Pancreas (tissue), 10 donors: Measurements from ENCODE around the gene SIRPG. TPM values are rescaled to one million over a fixed set of nuclear protein-coding genes. Genes with fewer than 3 reads are reported as not detected.

ENCODE experiments used
- ATAC-seq, 4 donors: fragments of 200-7000 bp; cut with Tn5 transposase; one replicate each; pipeline versions ENCODE4 v1.8.0 to v1.9.1; 2020; ENCODE audit warnings: mild to moderate bottlenecking in 4 of 4, moderate library complexity in 4 of 4
- DNase-seq, 6 donors: peaks; one replicate each; pipeline ENCODE4 v3.0.0-alpha.2; 2020
- FAIRE-seq: peaks from 2 replicates; lab custom pipeline; 2012; peaks lifted over from hg19 to GRCh38; lab: Jason Lieb, UNC
- H3K27ac ChIP-seq, 4 donors: fragments of 200-600 bp; sonication (generic); 1 replicate in 3 of 4; 2 replicates in 1 of 4; pipeline versions ENCODE4 v1.5.0 to v1.8.0; 2020
- H3K27me3 ChIP-seq, 4 donors: fragments of 200-600 bp; one replicate each; pipeline ENCODE4 v1.8.0; 2021
- H3K36me3 ChIP-seq, 3 donors: fragments of 200-600 bp; sonication (generic) in 1 of 3; one replicate each; pipeline versions ENCODE4 v1.5.0 to v1.8.0; 2020 to 2021
- H3K4me1 ChIP-seq, 3 donors: fragments of 200-600 bp; one replicate each; pipeline ENCODE4 v1.8.0; 2021
- H3K4me3 ChIP-seq, 4 donors: fragments of 200-600 bp; sonication (generic) in 2 of 4; one replicate each; pipeline versions ENCODE4 v1.5.0 to v1.8.0; 2020 to 2021
- H3K9me3 ChIP-seq, 4 donors: fragments of 200-600 bp; one replicate each; pipeline ENCODE4 v1.8.0; 2021
- WGBS, 2 donors: extraction: QIAGEN DNeasy Blood & Tissue Kit; methylation state at CpG; one replicate each; pipeline ENCODE4 v1.1.7; 2013; 5-methylcytosine and 5-hydroxymethylcytosine counted together
- intact Hi-C, 3 donors: fragments of 100-400 bp; cut with DNase I; formaldehyde crosslinking; loops; one replicate each; pipeline versions ENCODE4 v1.11.1 to v1.14.2; 2022
- polyA plus RNA-seq, 2 donors: library from polyadenylated mRNA; stranded (reverse); fragments of 200-250 nt; gene quantifications; one replicate each; pipeline ENCODE4 v1.2.3, GENCODE V29; 2013
- total RNA-seq, 6 donors: library from RNA; stranded (reverse); fragmentation: NEBNext Ultra II Directional in 4 of 6; extraction: Animal tissue kit (Norgen Biotek cat#: 25700) in 4 of 6; gene quantifications; one replicate each; pipeline versions ENCODE4 v1.2.1 to v1.2.4, GENCODE V29; 2021 to 2023
- TF ChIP-seq, protein P1 (sequence below), 4 donors: fragments of 200-600 bp; sonication (generic) in 3 of 4; IDR thresholded peaks; one replicate each; pipeline versions ENCODE4 v1.5.0 to v1.8.0; 2021; ENCODE audit warnings: antibody characterized with exemption in 4 of 4
- donor health status: healthy with polysubstance abuse.
- donor health status: DM: no; HTN: no; CAD: no; lungs with moderate emphysema.
- donor health status: DM: no; HTN: no; CAD: no.
- donor health status: control.
- donor health status: control.
- donor health status: Bipolar disorder and iron deficiency.
- donor health status: DM: yes; HTN: yes; CAD: no.
- donor health status: DM: no; HTN: no; CAD: no.
- donor health status: DM: no; HTN: no; CAD: no.
- donor health status: DM: yes; HTN: yes; CAD: no.

Gene SIRPG
- total and polyA plus RNA-seq, 8 donors: 0.12 to 0.28 (median 0.21) TPM; not detected in 3

GRCh38 chr20:1600736-1601135 lies 56.8 kb downstream of the SIRPG start:
- TF ChIP-seq, protein P1, sequence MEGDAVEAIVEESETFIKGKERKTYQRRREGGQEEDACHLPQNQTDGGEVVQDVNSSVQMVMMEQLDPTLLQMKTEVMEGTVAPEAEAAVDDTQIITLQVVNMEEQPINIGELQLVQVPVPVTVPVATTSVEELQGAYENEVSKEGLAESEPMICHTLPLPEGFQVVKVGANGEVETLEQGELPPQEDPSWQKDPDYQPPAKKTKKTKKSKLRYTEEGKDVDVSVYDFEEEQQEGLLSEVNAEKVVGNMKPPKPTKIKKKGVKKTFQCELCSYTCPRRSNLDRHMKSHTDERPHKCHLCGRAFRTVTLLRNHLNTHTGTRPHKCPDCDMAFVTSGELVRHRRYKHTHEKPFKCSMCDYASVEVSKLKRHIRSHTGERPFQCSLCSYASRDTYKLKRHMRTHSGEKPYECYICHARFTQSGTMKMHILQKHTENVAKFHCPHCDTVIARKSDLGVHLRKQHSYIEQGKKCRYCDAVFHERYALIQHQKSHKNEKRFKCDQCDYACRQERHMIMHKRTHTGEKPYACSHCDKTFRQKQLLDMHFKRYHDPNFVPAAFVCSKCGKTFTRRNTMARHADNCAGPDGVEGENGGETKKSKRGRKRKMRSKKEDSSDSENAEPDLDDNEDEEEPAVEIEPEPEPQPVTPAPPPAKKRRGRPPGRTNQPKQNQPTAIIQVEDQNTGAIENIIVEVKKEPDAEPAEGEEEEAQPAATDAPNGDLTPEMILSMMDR (IDR thresholded peaks at IDR 0.05): no peak
- FAIRE-seq: no peak
- no peak for DNase-seq
- no peaks in the 10 kb centered on the region for H3K27me3 ChIP-seq
- no peaks in the 10 kb centered on the region for H3K4me1 ChIP-seq
- 43% methylated on average over 5 of the region's 5 CpGs; no CpG with 5 or more reads in 1 of the 2 donors for WGBS, 2 donors
- no peaks in the 10 kb centered on the region for H3K36me3 ChIP-seq
- intact Hi-C loops: no loop called here
- H3K27ac ChIP-seq: no peak overlapping the region
- no peak overlapping the region for H3K4me3 ChIP-seq
- ATAC-seq: no peak
- H3K9me3 ChIP-seq: no peaks in the 10 kb centered on the region

DNA sequence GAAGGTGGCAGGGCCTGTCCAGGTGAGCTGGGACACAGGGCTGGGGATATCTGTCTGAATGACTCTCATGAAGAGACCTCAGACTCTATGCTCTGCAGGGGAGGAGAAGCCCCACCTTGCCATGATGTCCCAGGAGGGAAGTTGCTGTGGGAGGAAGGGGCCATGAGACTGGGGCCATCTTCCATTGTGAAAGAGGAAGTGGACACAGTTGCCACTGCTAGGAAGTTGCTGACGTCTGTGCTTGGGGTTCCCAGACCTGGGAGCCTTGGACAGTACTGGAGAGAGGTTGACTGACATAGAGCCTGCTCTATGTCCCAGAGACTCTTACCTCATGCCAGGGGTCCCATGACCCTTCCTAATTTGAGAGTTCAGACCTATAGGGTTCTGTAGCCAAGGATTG lies 62.2 kb downstream of the SIRPG start:
- no peak for FAIRE-seq
- Histone ChIP-seq H3K36me3 (no peaks in the 10 kb centered on the region), H3K27ac (no peak overlapping the region), H3K9me3 (no peaks in the 10 kb centered on the region), H3K27me3 (no peaks in the 10 kb centered on the region), H3K4me3 (no peak overlapping the region), H3K4me1 (no peaks in the 10 kb centered on the region)
- WGBS, 2 donors: 33% methylated on average over 1 of the region's 1 CpG; no CpG with 5 or more reads in 1 of the 2 donors
- intact Hi-C loops: no loop called here
- no peak for DNase-seq
- no peak for ATAC-seq
- TF ChIP-seq, protein P1 (IDR thresholded peaks at IDR 0.05): no peak

DNA sequence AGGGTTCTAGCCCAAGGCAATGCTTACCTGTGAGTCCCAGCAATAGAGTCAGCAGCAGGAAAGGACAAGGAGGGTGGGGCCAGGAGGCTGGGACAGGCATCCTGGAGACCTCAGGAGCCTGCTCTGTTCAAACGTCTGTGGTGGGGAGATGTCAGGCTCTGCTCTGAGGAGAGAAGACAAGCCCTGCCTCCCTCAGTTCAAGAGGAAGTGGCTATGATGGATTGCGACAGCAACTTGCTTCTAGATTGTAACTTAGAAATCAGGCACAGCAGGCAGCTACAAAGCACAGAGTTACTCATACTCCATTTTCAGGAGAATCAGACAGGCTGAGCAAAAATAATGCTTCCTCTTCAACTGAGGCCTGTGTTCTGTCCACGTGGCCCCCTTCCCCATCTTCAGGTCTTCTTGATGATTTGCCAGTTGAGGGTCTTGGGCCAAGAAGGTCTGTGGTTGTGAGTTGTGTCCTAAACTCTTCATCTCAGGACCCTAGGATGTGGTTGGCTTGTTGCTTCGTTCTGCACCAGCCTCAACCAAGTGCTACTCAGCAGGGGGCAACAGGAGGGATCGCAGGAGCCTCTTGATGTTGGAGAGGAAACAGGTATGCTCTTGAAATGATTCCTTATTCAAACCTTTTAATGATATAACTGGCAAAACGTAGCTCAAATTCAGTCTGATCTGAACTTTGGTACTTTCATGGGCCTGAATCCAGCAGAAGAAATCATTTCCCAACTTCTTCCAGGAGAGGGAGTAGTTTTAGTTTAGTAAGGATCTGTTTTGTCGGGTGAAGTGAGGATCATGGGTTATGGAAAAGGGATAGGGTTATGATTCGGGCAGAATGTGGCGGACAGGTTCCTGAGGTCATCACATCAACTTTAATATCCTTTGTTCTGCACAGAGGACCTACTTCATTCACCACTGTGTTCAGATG lies 68.8 kb downstream of the SIRPG start:
- TF ChIP-seq, protein P1 (IDR thresholded peaks at IDR 0.05): no peak
- no peak for ATAC-seq
- Histone ChIP-seq H3K27ac (no peak overlapping the region), H3K4me3 (no peak overlapping the region), H3K9me3 (no peaks in the 10 kb centered on the region), H3K27me3 (no peaks in the 10 kb centered on the region), H3K4me1 (no peaks in the 10 kb centered on the region), H3K36me3 (no peaks in the 10 kb centered on the region)
- no peak for FAIRE-seq
- WGBS, 2 donors: 35% methylated on average over 9 of the region's 9 CpGs; no CpG with 5 or more reads in 1 of the 2 donors
- intact Hi-C loops: no loop called here
- no peak for DNase-seq

DNA sequence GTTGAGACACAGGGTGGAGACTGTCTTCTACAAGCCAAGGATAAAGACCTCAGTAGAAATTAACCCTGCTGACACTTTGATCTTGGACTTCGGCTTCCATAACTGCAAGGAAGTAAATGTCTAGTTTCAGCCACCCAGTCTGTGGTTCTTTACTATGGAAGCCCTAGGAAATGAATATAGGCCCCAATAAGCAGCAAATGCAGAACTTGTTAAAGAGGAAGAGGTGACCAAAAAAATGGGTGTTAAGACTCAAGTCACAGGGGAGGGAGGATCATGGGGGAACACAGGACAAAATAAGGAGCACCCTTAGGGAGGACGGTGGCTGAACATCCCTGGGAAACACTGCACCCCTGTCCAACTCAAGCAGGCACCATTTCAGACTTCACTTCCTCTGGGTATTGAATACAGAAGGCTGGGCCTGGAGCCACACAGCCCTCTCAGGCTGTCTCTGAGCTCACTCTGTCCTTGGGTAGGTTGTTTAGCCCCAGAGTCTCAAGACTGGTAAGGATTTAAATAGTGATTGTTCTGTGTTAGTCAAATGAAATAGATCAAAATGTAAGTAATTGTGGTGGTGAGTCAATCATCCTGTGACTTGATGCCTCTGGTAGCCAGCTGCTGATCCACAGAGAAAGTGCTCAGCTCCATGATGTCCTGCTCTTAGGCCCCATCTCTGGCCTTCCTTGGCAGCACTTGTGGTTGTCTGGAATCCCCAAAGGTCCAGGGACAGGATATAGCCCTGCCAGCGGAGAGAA lies 69.6 kb downstream of the SIRPG start:
- ATAC-seq (no peak), FAIRE-seq (no peak), DNase-seq (no peak)
- Histone ChIP-seq H3K27me3 (no peaks in the 10 kb centered on the region), H3K36me3 (no peaks in the 10 kb centered on the region), H3K9me3 (no peaks in the 10 kb centered on the region), H3K27ac (no peak overlapping the region), H3K4me1 (no peaks in the 10 kb centered on the region), H3K4me3 (no peak overlapping the region)
- WGBS, 2 donors: 66% methylated on average over 3 of the region's 3 CpGs; no CpG with 5 or more reads in 1 of the 2 donors
- intact Hi-C loops: no loop called here
- TF ChIP-seq, protein P1 (IDR thresholded peaks at IDR 0.05): no peak
